A549 (cell line): ENCODE results near the gene CCDC80. TPM values are rescaled to one million over a fixed set of nuclear protein-coding genes. Genes with fewer than 3 reads are reported as not detected.
A peak's percentile ranks its signal among the peaks of the same experiment; 100 is the strongest.

Experiments
- ATAC-seq, 2 experiments: fragments of 200-7000 bp in 1 of 2; fragments of >200 bp in 1 of 2; cut with Nextera tagmentation in 1 of 2; cut with Tn5 transposase in 1 of 2; 3 replicates each; pipeline versions ENCODE4 v1.8.0 to v1.9.1; 2018 to 2020; ENCODE audit warnings: mild to moderate bottlenecking in 1 of 2, moderate library complexity in 1 of 2
- CTCF ChIA-PET: fragments of 300-600 bp; sonication (Branson Sonifier 250); formaldehyde crosslinking; extraction: SDS; loops from one replicate; lab custom pipeline; 2021; ENCODE audit warnings: antibody characterized with exemption, inconsistent platforms; lab: Yijun Ruan, JAX
- POLR2A ChIA-PET: fragments of 350-600 bp; formaldehyde crosslinking; extraction: SDS; loops from one replicate; lab custom pipeline; 2021; ENCODE audit warnings: antibody characterized with exemption, inconsistent platforms; lab: Yijun Ruan, JAX
- DNase-seq, 2 experiments: peaks; one replicate each; pipeline versions ENCODE4 v3.0.0 to v3.0.0-alpha.2; 2011 to 2016; ENCODE audit warnings: low read depth in 1 of 2, low spot score in 1 of 2
- FAIRE-seq: peaks from 2 replicates; lab custom pipeline; 2011; peaks lifted over from hg19 to GRCh38; lab: Jason Lieb, UNC
- H3K27ac ChIP-seq, 2 experiments: fragments of >200 bp; sonication (Bioruptor Twin); formaldehyde crosslinking; 3 replicates each; pipeline ENCODE4 v1.5.1; 2016 to 2017
- H3K4me1 ChIP-seq: fragments of >200 bp; sonication (Bioruptor Twin); formaldehyde crosslinking; 3 replicates; pipeline ENCODE4 v1.6.1; 2016
- H3K4me2 ChIP-seq: fragments of >200 bp; sonication (Bioruptor Twin); formaldehyde crosslinking; 3 replicates; pipeline ENCODE4 v1.6.1; 2016
- H3K4me3 ChIP-seq: fragments of >200 bp; sonication (Bioruptor Twin); formaldehyde crosslinking; 3 replicates; pipeline ENCODE4 v1.5.1; 2016
- H3K9me3 ChIP-seq: fragments of >200 bp; sonication (Bioruptor Twin); formaldehyde crosslinking; 3 replicates; pipeline ENCODE4 v1.6.1; 2016
- CBX8 ChIP-seq: fragments of 200-600 bp; sonication (generic); IDR thresholded peaks from 2 replicates; pipeline ENCODE4 v1.6.1; 2016
- CEBPB ChIP-seq, 2 experiments: fragments of >200 bp in 1 of 2; sonication (Bioruptor Twin) in 1 of 2; formaldehyde crosslinking in 1 of 2; IDR thresholded peaks; 2 replicates each; pipeline ENCODE4 v1.6.1; 2012 to 2016
- CHD2 ChIP-seq: fragments of 150-350 bp; IDR thresholded peaks from 2 replicates; pipeline ENCODE4 v1.6.1; 2014; ENCODE audit warnings: low read length; ENCODE audit not compliant: partially characterized antibody
- EP300 ChIP-seq, 2 experiments: fragments of >200 bp; sonication (Bioruptor Twin); formaldehyde crosslinking; IDR thresholded peaks; 2 replicates in 1 of 2; 3 replicates in 1 of 2; pipeline ENCODE4 v1.6.1; 2016 to 2017
- ESRRA ChIP-seq: fragments of 150-350 bp; IDR thresholded peaks from 2 replicates; pipeline ENCODE4 v1.6.1; 2014; ENCODE audit warnings: mild to moderate bottlenecking, low read length, borderline replicate concordance
- FOSB ChIP-seq: fragments of 250-450 bp; sonication (Bioruptor Pico); IDR thresholded peaks from 2 replicates; pipeline ENCODE4 v1.5.0; 2020; ENCODE audit warnings: mild to moderate bottlenecking, moderate library complexity
- GATA3 ChIP-seq: IDR thresholded peaks from 2 replicates; pipeline ENCODE4 v1.6.1; 2012; ENCODE audit warnings: borderline replicate concordance
- HDAC2 ChIP-seq: fragments of 200-600 bp; sonication (generic); IDR thresholded peaks from 2 replicates; pipeline ENCODE4 v1.6.1; 2016
- HEYL ChIP-seq: fragments of 250-450 bp; sonication (Bioruptor Pico); IDR thresholded peaks from 2 replicates; pipeline ENCODE4 v1.8.0; 2021; ENCODE audit warnings: mild to moderate bottlenecking, moderate library complexity
- HOXA7 ChIP-seq: fragments of 250-450 bp; sonication (Bioruptor Pico); IDR thresholded peaks from 2 replicates; pipeline ENCODE4 v1.5.0; 2020; ENCODE audit warnings: mild to moderate bottlenecking, moderate library complexity
- HOXB13 ChIP-seq: fragments of 250-450 bp; sonication (Bioruptor Pico); IDR thresholded peaks from 2 replicates; pipeline ENCODE4 v1.5.0; 2020; ENCODE audit warnings: low read depth, mild to moderate bottlenecking, moderate library complexity
- HOXB5 ChIP-seq: fragments of 250-450 bp; sonication (Bioruptor Pico); IDR thresholded peaks from 2 replicates; pipeline ENCODE4 v1.5.0; 2020; ENCODE audit warnings: mild to moderate bottlenecking, moderate library complexity
- JUNB ChIP-seq: fragments of >200 bp; sonication (Bioruptor Twin); formaldehyde crosslinking; IDR thresholded peaks from 2 replicates; pipeline ENCODE4 v1.6.1; 2016
- KDM1A ChIP-seq: fragments of 200-600 bp; sonication (generic); IDR thresholded peaks from 2 replicates; pipeline ENCODE4 v1.6.1; 2016; ENCODE audit warnings: low read depth, mild to moderate bottlenecking
- MAFK ChIP-seq: fragments of 450-650 bp; IDR thresholded peaks from 2 replicates; pipeline ENCODE4 v1.6.1; 2014; ENCODE audit not compliant: partially characterized antibody
- MAZ ChIP-seq: fragments of 150-350 bp; IDR thresholded peaks from 2 replicates; pipeline ENCODE4 v1.6.1; 2014; ENCODE audit warnings: antibody characterized with exemption, low read depth, low read length, borderline replicate concordance
- NFE2L2 ChIP-seq: fragments of 150-350 bp; conservative IDR thresholded peaks from 2 replicates; pipeline ENCODE4 v1.6.1; 2014; ENCODE audit warnings: low read length
- NPAS2 ChIP-seq: fragments of 250-450 bp; sonication (Bioruptor Pico); IDR thresholded peaks from 2 replicates; pipeline ENCODE4 v1.8.0; 2022; ENCODE audit warnings: mild to moderate bottlenecking, moderate library complexity, borderline replicate concordance
- PHF8 ChIP-seq: fragments of 200-600 bp; sonication (generic); IDR thresholded peaks from 2 replicates; pipeline ENCODE4 v1.6.1; 2016; ENCODE audit warnings: low read depth, mild to moderate bottlenecking, antibody characterized with exemption, moderate library complexity, borderline replicate concordance
- POLR2A ChIP-seq: IDR thresholded peaks from 2 replicates; pipeline ENCODE4 v1.6.1; 2012; ENCODE audit warnings: mild to moderate bottlenecking, low read length
- POLR2AphosphoS2 ChIP-seq: conservative IDR thresholded peaks from 2 replicates; pipeline ENCODE4 v1.6.1; 2012; ENCODE audit warnings: low read length, improper control_type of control experiment, inconsistent platforms
- RAD21 ChIP-seq, 2 experiments: fragments of >200 bp in 1 of 2; sonication (Bioruptor Twin) in 1 of 2; formaldehyde crosslinking in 1 of 2; IDR thresholded peaks in 1 of 2; conservative IDR thresholded peaks in 1 of 2; 2 replicates in 1 of 2; 3 replicates in 1 of 2; pipeline ENCODE4 v1.6.1; 2012 to 2018; ENCODE audit warnings: inconsistent platforms in 1 of 2
- RFX5 ChIP-seq: fragments of 450-650 bp; IDR thresholded peaks from 2 replicates; pipeline ENCODE4 v1.7.1; 2014; ENCODE audit warnings: antibody characterized with exemption, mild to moderate bottlenecking, moderate library complexity
- RNF2 ChIP-seq: fragments of 200-600 bp; sonication (generic); IDR thresholded peaks from 2 replicates; pipeline ENCODE4 v1.6.1; 2016; ENCODE audit warnings: low read depth, mild to moderate bottlenecking, antibody characterized with exemption, moderate library complexity, borderline replicate concordance
- SMC3 ChIP-seq: fragments of >200 bp; sonication (Bioruptor Twin); formaldehyde crosslinking; IDR thresholded peaks from 3 replicates; pipeline ENCODE4 v1.6.1; 2018; ENCODE audit warnings: inconsistent platforms
- TP53 ChIP-seq: fragments of 250-450 bp; sonication (Bioruptor Pico); IDR thresholded peaks from 2 replicates; pipeline ENCODE4 v1.5.0; 2021; ENCODE audit warnings: mild to moderate bottlenecking, moderate library complexity
- ZC3H11A ChIP-seq: fragments of 450-650 bp; IDR thresholded peaks from 2 replicates; pipeline ENCODE4 v1.6.1; 2014; ENCODE audit warnings: antibody characterized with exemption, mild to moderate bottlenecking
- ZFP36 ChIP-seq: fragments of 450-650 bp; IDR thresholded peaks from 2 replicates; pipeline ENCODE4 v1.6.1; 2014; ENCODE audit warnings: borderline replicate concordance; ENCODE audit not compliant: partially characterized antibody
- ZNF302 ChIP-seq: fragments of 250-450 bp; sonication (Bioruptor Pico); IDR thresholded peaks from 2 replicates; pipeline ENCODE4 v1.9.0; 2021; ENCODE audit warnings: inconsistent platforms, mild to moderate bottlenecking, moderate library complexity
- ZSCAN20 ChIP-seq: fragments of 250-450 bp; sonication (Bioruptor Pico); IDR thresholded peaks from 2 replicates; pipeline ENCODE4 v1.8.0; 2022; ENCODE audit warnings: mild to moderate bottlenecking, moderate library complexity
- WGBS: methylation state at CpG from one replicate; pipeline ENCODE4 v1.1.6; 2017; ENCODE audit errors: missing lambda C conversion rate; 5-methylcytosine and 5-hydroxymethylcytosine counted together
- polyA plus RNA-seq, 4 experiments: library from polyadenylated mRNA; depleted of rRNA in 3 of 4; stranded (reverse); fragments of >200 nt; fragmentation: RNase III in 1 of 4; extraction: RNeasy Plus Mini Kit Qiagen cat#74134 plus additional on column Dnase treatment in 1 of 4; gene quantifications; 2 replicates in 3 of 4; 3 replicates in 1 of 4; pipeline ENCODE4 v1.2.3, GENCODE V29; 2011 to 2017
- TF ChIP-seq, protein P1 (sequence below): fragments of >200 bp; sonication (Bioruptor Twin); formaldehyde crosslinking; IDR thresholded peaks from 2 replicates; pipeline ENCODE4 v1.6.1; 2016
- TF ChIP-seq, protein P2 (sequence below): fragments of 250-450 bp; sonication (Bioruptor Pico); IDR thresholded peaks from 2 replicates; pipeline ENCODE4 v1.5.0; 2021; ENCODE audit warnings: mild to moderate bottlenecking, moderate library complexity, borderline replicate concordance
- TF ChIP-seq, protein P3 (sequence below): fragments of >200 bp; sonication (Bioruptor Twin); formaldehyde crosslinking; IDR thresholded peaks from 3 replicates; pipeline ENCODE4 v1.6.1; 2016

Gene CCDC80
- polyA plus RNA-seq, 2 of the 4 experiments (the other 2 are of a cell fraction) = 54.1 to 148 TPM

DNA sequence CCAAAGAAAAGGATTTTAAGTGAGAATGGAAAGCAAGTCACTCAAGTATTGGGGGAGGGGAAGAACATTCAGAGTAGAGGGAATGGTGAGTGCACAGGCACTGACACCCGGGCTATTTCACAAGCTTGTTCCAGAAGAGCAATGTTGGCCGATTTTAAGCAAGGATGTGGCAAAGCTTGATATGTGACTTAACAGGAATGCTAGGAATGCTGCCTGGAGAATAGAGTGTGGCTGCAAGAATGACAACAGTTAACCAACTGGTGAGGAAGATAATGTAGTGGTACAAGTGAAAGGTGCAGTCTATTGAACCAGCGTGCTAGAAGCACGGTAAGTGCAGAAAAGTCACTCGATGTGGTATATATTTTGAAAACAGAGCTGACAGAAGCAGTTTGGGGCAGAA, 6.2 kb upstream of the CCDC80 start (continued):
- TF ChIP-seq RAD21 (conservative IDR thresholded peaks at IDR 0.05 in 1 of 2, IDR thresholded peaks at IDR 0.05 in 1 of 2) (peak; percentile 39 to 51; a peak in 3 of 5 replicates), ZFP36 (no peak), CBX8 (no peak), EP300 (IDR thresholded peaks at IDR 0.05) (peak; percentile 58 to 86; a peak in 3 of 5 replicates), KDM1A (no peak), POLR2A (no peak), RFX5 (no peak), NPAS2 (CRISPR knock-in tag) (no peak), ZC3H11A (no peak), FOSB (CRISPR knock-in tag) (no peak), HDAC2 (no peak), GATA3 (peak; percentile 75), CHD2 (no peak), HEYL (CRISPR knock-in tag) (no peak), RNF2 (no peak), HOXB13 (CRISPR knock-in tag) (peak; percentile 59; the same call in 1 of the 2 replicates), TP53 (CRISPR knock-in tag) (no peak), NFE2L2 (no peak), ZSCAN20 (CRISPR knock-in tag) (no peak), PHF8 (no peak), HOXA7 (CRISPR knock-in tag) (no peak), MAZ (no peak)
- TF ChIP-seq, protein P1, sequence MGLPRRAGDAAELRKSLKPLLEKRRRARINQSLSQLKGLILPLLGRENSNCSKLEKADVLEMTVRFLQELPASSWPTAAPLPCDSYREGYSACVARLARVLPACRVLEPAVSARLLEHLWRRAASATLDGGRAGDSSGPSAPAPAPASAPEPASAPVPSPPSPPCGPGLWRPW = peak; percentile 81
- TF ChIP-seq, protein P2, sequence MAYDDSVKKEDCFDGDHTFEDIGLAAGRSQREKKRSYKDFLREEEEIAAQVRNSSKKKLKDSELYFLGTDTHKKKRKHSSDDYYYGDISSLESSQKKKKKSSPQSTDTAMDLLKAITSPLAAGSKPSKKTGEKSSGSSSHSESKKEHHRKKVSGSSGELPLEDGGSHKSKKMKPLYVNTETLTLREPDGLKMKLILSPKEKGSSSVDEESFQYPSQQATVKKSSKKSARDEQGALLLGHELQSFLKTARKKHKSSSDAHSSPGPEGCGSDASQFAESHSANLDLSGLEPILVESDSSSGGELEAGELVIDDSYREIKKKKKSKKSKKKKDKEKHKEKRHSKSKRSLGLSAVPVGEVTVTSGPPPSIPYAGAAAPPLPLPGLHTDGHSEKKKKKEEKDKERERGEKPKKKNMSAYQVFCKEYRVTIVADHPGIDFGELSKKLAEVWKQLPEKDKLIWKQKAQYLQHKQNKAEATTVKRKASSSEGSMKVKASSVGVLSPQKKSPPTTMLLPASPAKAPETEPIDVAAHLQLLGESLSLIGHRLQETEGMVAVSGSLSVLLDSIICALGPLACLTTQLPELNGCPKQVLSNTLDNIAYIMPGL (CRISPR knock-in tag) = no peak
- TF ChIP-seq, protein P3, sequence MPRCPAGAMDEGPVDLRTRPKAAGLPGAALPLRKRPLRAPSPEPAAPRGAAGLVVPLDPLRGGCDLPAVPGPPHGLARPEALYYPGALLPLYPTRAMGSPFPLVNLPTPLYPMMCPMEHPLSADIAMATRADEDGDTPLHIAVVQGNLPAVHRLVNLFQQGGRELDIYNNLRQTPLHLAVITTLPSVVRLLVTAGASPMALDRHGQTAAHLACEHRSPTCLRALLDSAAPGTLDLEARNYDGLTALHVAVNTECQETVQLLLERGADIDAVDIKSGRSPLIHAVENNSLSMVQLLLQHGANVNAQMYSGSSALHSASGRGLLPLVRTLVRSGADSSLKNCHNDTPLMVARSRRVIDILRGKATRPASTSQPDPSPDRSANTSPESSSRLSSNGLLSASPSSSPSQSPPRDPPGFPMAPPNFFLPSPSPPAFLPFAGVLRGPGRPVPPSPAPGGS = 0 out of 3 replicates have a peak, but pooled peaks have one; percentile 65

DNA sequence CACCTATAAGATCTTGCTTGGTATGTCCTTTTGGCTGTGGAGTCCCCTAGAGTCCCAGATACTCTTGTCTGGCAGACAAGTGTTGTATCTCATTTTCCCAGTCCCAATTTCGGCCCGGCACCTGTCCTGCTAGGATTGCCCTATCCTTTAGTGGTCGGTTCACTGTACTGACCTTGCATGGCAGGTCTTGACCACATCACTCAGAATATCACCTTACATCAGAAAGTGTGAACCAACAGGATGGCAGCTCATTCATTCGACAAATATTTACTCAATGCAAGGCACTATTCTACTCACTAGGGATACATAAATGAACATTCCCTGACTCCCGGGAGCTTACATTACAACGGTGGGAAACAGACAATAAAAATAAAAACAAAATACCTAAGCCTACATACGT, 5.7 kb upstream of the CCDC80 start:
- ATAC-seq (peak; percentile 54 to 67), FAIRE-seq (peak; percentile 46), DNase-seq (peak; percentile 55 to 86)
- Histone ChIP-seq H3K9me3 (no peaks in the 10 kb centered on the region), H3K4me3 (no peak overlapping the region), H3K4me1 (peaks cover 86% of the 10 kb centered on the region), H3K27ac (peak overlapping the region; percentile 90 to 99), H3K4me2 (peak overlapping the region; percentile 58)
- whole genome bisulfite sequencing = 1% methylated on average over 7 of the region's 7 CpGs
- no peak for TF ChIP-seq KDM1A
- no peak for TF ChIP-seq POLR2AphosphoS2
- no peak for TF ChIP-seq POLR2A
- TF ChIP-seq HOXB5 = 0 out of 2 replicates have a peak, but pooled peaks have one; percentile 13
- TF ChIP-seq GATA3 = peak; percentile 45; the same call in 1 of the 2 replicates
- no peak for TF ChIP-seq SMC3
- no peak for TF ChIP-seq ZNF302 (CRISPR knock-in tag)
- no peak for TF ChIP-seq MAFK
- peak; percentile 41 for TF ChIP-seq JUNB
- TF ChIP-seq CEBPB (IDR thresholded peaks at IDR 0.05) = peak in 1 of 2 experiments; percentile 3; a peak in 1 of 4 replicates
- TF ChIP-seq ESRRA = no peak
- ChIA-PET POLR2A (interaction anchor here (1.0 to 1.5 kb wide), 3 partner anchors 100 to 373 kb away, joined by 3 to 7 read pairs (median 3); a partner anchor contains a TSS), CTCF (interaction anchor here (0.7 to 8.8 kb wide), 7 partner anchors 8 to 333 kb away, joined by 3 to 101 read pairs (median 4); no protein-coding TSS in a partner anchor)
